Calu3 (cell line): ENCODE results near the gene EIF2B2. TPM values are rescaled to one million over a fixed set of nuclear protein-coding genes. Genes with fewer than 3 reads are reported as not detected.

Source experiments
- BruUV-seq: library from RNA; stranded (reverse); fragments of 400-500 nt; replicated peaks from 2 replicates; lab custom pipeline; 2021; lab: Mats Ljungman, UMichigan
- CTCF ChIA-PET: fragments of 300-600 bp; sonication (Branson Sonifier 250); formaldehyde crosslinking; loops from one replicate; lab custom pipeline; 2022; ENCODE audit warnings: antibody characterized with exemption; lab: Charles Lee
- DNase-seq: peaks from one replicate; pipeline ENCODE4 v3.0.0; 2022
- H3K27ac Mint-ChIP-seq: one replicate; pipeline ENCODE4 v1.8.0; 2022; ENCODE audit warnings: mixed read lengths; ENCODE audit not compliant: unreplicated experiment
- H3K27me3 Mint-ChIP-seq: one replicate; pipeline ENCODE4 v1.8.0; 2022; ENCODE audit warnings: mixed read lengths; ENCODE audit not compliant: unreplicated experiment
- H3K36me3 Mint-ChIP-seq: one replicate; pipeline ENCODE4 v1.8.0; 2022; ENCODE audit warnings: mild to moderate bottlenecking, moderate library complexity, mixed read lengths; ENCODE audit not compliant: insufficient read depth, unreplicated experiment
- H3K4me1 Mint-ChIP-seq: one replicate; pipeline ENCODE4 v1.8.0; 2022; ENCODE audit warnings: mild to moderate bottlenecking, low read depth, mixed read lengths; ENCODE audit not compliant: unreplicated experiment
- H3K4me3 Mint-ChIP-seq: one replicate; pipeline ENCODE4 v1.8.0; 2022; ENCODE audit warnings: mild to moderate bottlenecking, low read depth, moderate library complexity, mixed read lengths; ENCODE audit not compliant: unreplicated experiment
- H3K9me3 Mint-ChIP-seq: one replicate; pipeline ENCODE4 v1.8.0; 2022; ENCODE audit warnings: low read depth, mixed read lengths; ENCODE audit not compliant: unreplicated experiment
- intact Hi-C: fragments of 100-400 bp; cut with micrococcal nuclease; formaldehyde crosslinking; loops from one replicate; pipeline ENCODE4 v1.10.0; 2022; ENCODE audit not compliant: unreplicated experiment
- total RNA-seq: library from RNA; stranded (reverse); gene quantifications from 2 replicates; pipeline ENCODE4 v1.2.3, GENCODE V29; 2022
- TF ChIP-seq, protein P1 (sequence below): fragments of 200-600 bp; IDR thresholded peaks from one replicate; pipeline ENCODE4 v1.8.0; 2022; ENCODE audit warnings: antibody characterized with exemption; ENCODE audit not compliant: unreplicated experiment

Gene EIF2B2
- total RNA-seq, 1 experiment from 2014 or later = 41.2 TPM

DNA sequence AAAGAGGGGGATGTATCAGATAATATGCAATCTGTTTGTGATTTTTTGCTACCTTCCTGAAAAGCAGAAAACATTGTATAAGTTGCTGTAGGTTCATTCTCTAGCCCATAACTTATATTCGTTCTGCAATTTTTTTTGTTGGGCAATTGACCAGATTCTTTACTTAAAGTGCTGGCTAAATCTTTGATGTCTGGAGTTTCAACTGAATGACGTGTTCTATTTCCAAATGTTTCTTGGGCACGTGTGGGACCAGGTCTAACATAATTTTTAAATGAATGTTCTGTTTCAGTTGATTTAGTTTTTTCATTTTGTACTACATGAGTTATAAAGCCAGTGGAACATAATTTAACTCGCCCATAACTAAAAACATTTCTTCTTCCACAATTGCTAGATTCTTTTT, 44.8 kb downstream of the EIF2B2 start:
- no peak overlapping the region for H3K27ac Mint-ChIP-seq
- H3K27me3 Mint-ChIP-seq = no peaks in the 10 kb centered on the region
- DNase-seq = no peak
- no peak overlapping the region for H3K4me3 Mint-ChIP-seq
- H3K36me3 Mint-ChIP-seq = peaks cover 26% of the 10 kb centered on the region
- no peaks in the 10 kb centered on the region for H3K9me3 Mint-ChIP-seq
- no TSS peak for BruUV-seq
- peaks cover 28% of the 10 kb centered on the region for H3K4me1 Mint-ChIP-seq
- CTCF ChIA-PET = no interaction called here
- TF ChIP-seq, protein P1, sequence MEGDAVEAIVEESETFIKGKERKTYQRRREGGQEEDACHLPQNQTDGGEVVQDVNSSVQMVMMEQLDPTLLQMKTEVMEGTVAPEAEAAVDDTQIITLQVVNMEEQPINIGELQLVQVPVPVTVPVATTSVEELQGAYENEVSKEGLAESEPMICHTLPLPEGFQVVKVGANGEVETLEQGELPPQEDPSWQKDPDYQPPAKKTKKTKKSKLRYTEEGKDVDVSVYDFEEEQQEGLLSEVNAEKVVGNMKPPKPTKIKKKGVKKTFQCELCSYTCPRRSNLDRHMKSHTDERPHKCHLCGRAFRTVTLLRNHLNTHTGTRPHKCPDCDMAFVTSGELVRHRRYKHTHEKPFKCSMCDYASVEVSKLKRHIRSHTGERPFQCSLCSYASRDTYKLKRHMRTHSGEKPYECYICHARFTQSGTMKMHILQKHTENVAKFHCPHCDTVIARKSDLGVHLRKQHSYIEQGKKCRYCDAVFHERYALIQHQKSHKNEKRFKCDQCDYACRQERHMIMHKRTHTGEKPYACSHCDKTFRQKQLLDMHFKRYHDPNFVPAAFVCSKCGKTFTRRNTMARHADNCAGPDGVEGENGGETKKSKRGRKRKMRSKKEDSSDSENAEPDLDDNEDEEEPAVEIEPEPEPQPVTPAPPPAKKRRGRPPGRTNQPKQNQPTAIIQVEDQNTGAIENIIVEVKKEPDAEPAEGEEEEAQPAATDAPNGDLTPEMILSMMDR = no peak
- intact Hi-C loops = no loop called here

DNA sequence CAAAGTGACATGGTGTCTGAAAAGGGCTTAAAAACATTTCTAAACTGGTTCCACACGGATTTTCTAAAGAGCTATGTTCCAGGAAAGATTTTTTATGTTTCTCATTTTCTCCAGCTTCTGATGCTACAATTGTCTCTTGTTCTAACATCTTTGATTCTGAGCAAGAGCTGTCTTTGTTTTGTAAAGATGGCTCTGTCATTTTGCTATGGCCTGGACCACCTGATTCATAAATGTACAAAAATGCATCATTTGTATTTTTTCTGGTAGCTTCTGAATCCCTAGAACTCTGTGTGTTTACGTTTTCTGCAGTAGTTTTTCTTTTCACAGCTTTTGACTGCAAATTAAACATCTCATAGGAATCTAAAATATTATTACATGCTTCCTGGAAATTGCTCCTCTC, 45.4 kb downstream of the EIF2B2 start:
- intact Hi-C loops = no loop called here
- CTCF ChIA-PET = no interaction called here
- no TSS peak for BruUV-seq
- peaks cover 31% of the 10 kb centered on the region for H3K36me3 Mint-ChIP-seq
- H3K4me3 Mint-ChIP-seq = no peak overlapping the region
- no peaks in the 10 kb centered on the region for H3K9me3 Mint-ChIP-seq
- H3K27ac Mint-ChIP-seq = no peak overlapping the region
- DNase-seq = no peak
- no peaks in the 10 kb centered on the region for H3K27me3 Mint-ChIP-seq
- TF ChIP-seq, protein P1 = no peak
- H3K4me1 Mint-ChIP-seq = peaks cover 31% of the 10 kb centered on the region

DNA sequence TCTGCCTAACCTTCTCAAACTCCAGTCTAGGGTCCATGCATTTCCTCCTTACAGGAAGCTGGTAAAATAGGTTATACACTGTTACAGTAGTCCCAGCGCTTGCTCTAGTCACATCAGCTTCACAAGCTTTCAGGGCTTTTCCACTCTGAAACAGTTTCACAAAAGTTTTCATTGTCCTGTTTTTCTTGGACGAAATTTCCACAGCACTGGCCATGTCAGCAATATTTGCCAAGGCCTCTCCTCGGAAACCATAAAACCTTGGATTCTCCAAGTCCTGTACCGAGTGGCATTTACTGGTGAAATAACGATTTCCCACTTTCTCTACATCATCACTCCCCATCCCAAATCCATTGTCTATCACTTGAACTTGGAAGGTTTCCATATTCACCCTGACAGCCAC, 46.4 kb downstream of the EIF2B2 start:
- Mint-ChIP-seq H3K4me1 (peaks cover 26% of the 10 kb centered on the region), H3K9me3 (no peaks in the 10 kb centered on the region), H3K4me3 (no peak overlapping the region), H3K27me3 (no peaks in the 10 kb centered on the region), H3K36me3 (peaks cover 31% of the 10 kb centered on the region), H3K27ac (no peak overlapping the region)
- no TSS peak for BruUV-seq
- TF ChIP-seq, protein P1 = no peak
- no peak for DNase-seq
- intact Hi-C loops = no loop called here
- CTCF ChIA-PET = no interaction called here

DNA sequence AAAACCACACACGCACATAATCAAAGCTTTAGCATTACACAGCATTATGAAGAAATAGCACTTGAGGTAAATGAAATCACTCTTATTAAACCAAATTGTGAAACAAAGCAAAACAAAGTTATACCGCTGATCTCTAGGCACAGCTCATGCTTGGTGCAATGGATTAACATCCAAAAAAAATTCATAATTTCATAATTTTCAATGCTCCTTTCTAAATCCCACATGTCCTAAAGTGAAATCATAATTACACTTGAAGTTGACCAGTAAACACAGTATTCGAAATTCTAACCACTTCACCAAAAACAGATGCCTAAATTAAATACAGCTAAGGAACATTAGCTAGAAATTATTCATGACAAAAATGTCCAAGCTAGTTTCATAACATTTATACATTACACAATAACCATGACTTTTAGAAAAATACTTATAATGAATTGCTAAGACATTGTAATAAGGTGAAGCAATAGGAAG, 47.0 kb downstream of the EIF2B2 start:
- Mint-ChIP-seq H3K27ac (no peak overlapping the region), H3K36me3 (peaks cover 31% of the 10 kb centered on the region), H3K27me3 (no peaks in the 10 kb centered on the region), H3K4me1 (peaks cover 20% of the 10 kb centered on the region), H3K4me3 (peak overlapping the region; percentile 80), H3K9me3 (no peaks in the 10 kb centered on the region)
- TF ChIP-seq, protein P1 = no peak
- no peak for DNase-seq
- CTCF ChIA-PET = no interaction called here
- BruUV-seq = TSS peak; percentile 26
- intact Hi-C loops = no loop called here
